GM23248 (cell line): ENCODE data around the gene INPP5A. TPM values are rescaled to one million over a fixed set of nuclear protein-coding genes. Genes with fewer than 3 reads are reported as not detected.

Source experiments
- DNase-seq: peaks from one replicate; pipeline ENCODE4 v3.0.0-alpha.2; 2015
- H2AFZ ChIP-seq: fragments of 200-600 bp; sonication (generic); 2 replicates; pipeline ENCODE4 v1.6.1; 2016; ENCODE audit warnings: antibody characterized with exemption
- H3F3A ChIP-seq: fragments of 200-600 bp; sonication (generic); 2 replicates; pipeline ENCODE4 v1.6.1; 2016; ENCODE audit warnings: mild to moderate bottlenecking, antibody characterized with exemption, mixed run types; ENCODE audit not compliant: insufficient read depth
- H3K27ac ChIP-seq: fragments of 200-600 bp; sonication (generic); 2 replicates; pipeline ENCODE4 v1.5.1; 2016; ENCODE audit warnings: mild to moderate bottlenecking
- H3K27me3 ChIP-seq: fragments of 200-600 bp; sonication (generic); replicated peaks from 2 replicates; pipeline ENCODE4 v1.6.1; 2016; ENCODE audit warnings: mild to moderate bottlenecking; ENCODE audit not compliant: insufficient read depth
- H3K36me3 ChIP-seq: fragments of 200-600 bp; sonication (generic); 2 replicates; pipeline ENCODE4 v1.6.1; 2016; ENCODE audit warnings: low read depth, mild to moderate bottlenecking
- H3K4me1 ChIP-seq: fragments of 200-600 bp; sonication (generic); 2 replicates; pipeline ENCODE4 v1.6.1; 2016; ENCODE audit warnings: mild to moderate bottlenecking; ENCODE audit not compliant: insufficient read depth
- H3K4me2 ChIP-seq: fragments of 200-600 bp; sonication (generic); one replicate; pipeline ENCODE4 v1.6.1; 2016; ENCODE audit warnings: mild to moderate bottlenecking; ENCODE audit not compliant: unreplicated experiment
- H3K4me3 ChIP-seq: fragments of 200-600 bp; sonication (generic); 2 replicates; pipeline ENCODE4 v1.5.1; 2016; ENCODE audit warnings: mild to moderate bottlenecking
- H3K79me2 ChIP-seq: fragments of 200-600 bp; sonication (generic); 2 replicates; pipeline ENCODE4 v1.6.1; 2016; ENCODE audit warnings: mild to moderate bottlenecking; ENCODE audit not compliant: insufficient read depth
- H3K9ac ChIP-seq: fragments of 200-600 bp; sonication (generic); 2 replicates; pipeline ENCODE4 v1.6.1; 2016; ENCODE audit warnings: mild to moderate bottlenecking
- H3K9me2 ChIP-seq: fragments of 200-600 bp; sonication (generic); 2 replicates; pipeline ENCODE4 v1.6.1; 2016; ENCODE audit warnings: mixed run types, mild to moderate bottlenecking, moderate library complexity; ENCODE audit not compliant: insufficient read depth
- H3K9me3 ChIP-seq: fragments of 200-600 bp; sonication (generic); one replicate; pipeline ENCODE4 v1.6.1; 2017; ENCODE audit warnings: low read depth
- H4K20me1 ChIP-seq: fragments of 200-600 bp; sonication (generic); 2 replicates; pipeline ENCODE4 v1.6.0; 2016; ENCODE audit not compliant: insufficient read depth
- EZH2 ChIP-seq: fragments of 200-600 bp; sonication (generic); IDR thresholded peaks from 2 replicates; pipeline ENCODE4 v1.6.1; 2018; ENCODE audit warnings: antibody characterized with exemption, mild to moderate bottlenecking; ENCODE audit not compliant: insufficient read depth, poor library complexity, severe bottlenecking
- EZH2phosphoT487 ChIP-seq: fragments of 200-600 bp; sonication (generic); IDR thresholded peaks from 2 replicates; pipeline ENCODE4 v1.6.1; 2018; ENCODE audit warnings: antibody characterized with exemption, moderate library complexity, mild to moderate bottlenecking, low read depth; ENCODE audit not compliant: insufficient read depth
- WGBS, 2 experiments: methylation state at CpG; one replicate each; pipeline ENCODE4 v1.1.6; 2015 to 2017; ENCODE audit warnings: low lambda C conversion rate in 2 of 2, low coverage in 1 of 2; ENCODE audit errors: missing lambda C conversion rate in 2 of 2; 5-methylcytosine and 5-hydroxymethylcytosine counted together
- in situ Hi-C: fragments of 300-500 bp; cut with MboI; formaldehyde crosslinking; loops from 2 replicates; pipeline ENCODE4 v1.15.0; 2020
- polyA plus RNA-seq: library from polyadenylated mRNA; unstranded; fragments of >200 nt; fragmentation: Nextera tagmentation; extraction: Ambion mirVana; gene quantifications from 2 replicates; pipeline ENCODE4 v1.2.1, GENCODE V29; 2016
- total RNA-seq: library from RNA; depleted of rRNA; stranded (reverse); fragments of >200 nt; shearing (Covaris generic); gene quantifications from 2 replicates; pipeline ENCODE4 v1.2.3, GENCODE V29; 2014

Gene INPP5A
- total and polyA plus RNA-seq, 2 experiments from 2014 or later: 2.3 to 35.2 TPM

DNA sequence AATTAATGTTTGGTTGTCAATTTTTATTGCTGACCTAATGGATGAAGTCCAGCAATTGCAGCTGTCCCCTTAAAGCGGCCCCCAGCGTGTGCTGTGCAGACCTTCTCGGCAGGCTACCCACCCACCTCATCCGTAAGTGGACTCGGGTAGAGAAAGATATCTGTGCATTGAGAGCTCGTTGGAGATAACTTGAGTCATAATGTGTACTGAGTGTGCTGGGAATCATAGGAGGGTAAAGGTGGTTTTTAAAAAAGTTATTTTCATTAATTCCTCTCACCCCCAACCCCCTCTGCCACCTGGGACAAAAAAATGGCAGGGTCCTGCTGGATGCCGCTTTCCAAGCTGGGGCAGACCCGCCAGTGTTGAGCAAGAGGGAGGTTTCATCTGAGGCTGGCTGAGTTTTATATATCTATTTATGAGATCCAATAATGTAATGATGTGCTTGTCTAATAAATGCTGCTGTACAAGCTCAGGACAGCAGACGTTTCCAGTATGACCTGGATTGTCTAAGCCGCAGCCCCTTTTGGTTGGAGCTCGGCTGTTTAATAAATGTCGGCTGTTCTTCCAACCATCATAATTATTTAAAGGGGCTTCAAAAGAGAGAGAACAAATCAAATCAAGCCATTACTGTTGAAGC is 129.2 kb downstream of the INPP5A start:
- Histone ChIP-seq H3F3A (peaks cover 20% of the 10 kb centered on the region), H3K4me3 (peak overlapping the region; percentile 50), H3K9me2 (0 out of 2 replicates have a peak, but pooled peaks cover 2% of the 10 kb centered on the region), H3K4me2 (peak overlapping the region; percentile 87), H3K36me3 (no peaks in the 10 kb centered on the region), H3K9ac (peak overlapping the region; percentile 63), H2AFZ (0 out of 2 replicates have a peak overlapping the region, but pooled peaks have one; percentile 54), H3K27ac (peak overlapping the region; percentile 91), H3K9me3 (no peaks in the 10 kb centered on the region), H3K27me3 (no peaks in the 10 kb centered on the region), H3K79me2 (0 out of 2 replicates have a peak, but pooled peaks cover 10% of the 10 kb centered on the region), H3K4me1 (peaks cover 21% of the 10 kb centered on the region), H4K20me1 (no peaks in the 10 kb centered on the region)
- TF ChIP-seq EZH2: no peak
- TF ChIP-seq EZH2phosphoT487: no peak
- in situ Hi-C loops: no loop called here
- DNase-seq: peak; percentile 12
- 85% methylated on average over 12 of the region's 12 CpGs for WGBS, 2 experiments

DNA sequence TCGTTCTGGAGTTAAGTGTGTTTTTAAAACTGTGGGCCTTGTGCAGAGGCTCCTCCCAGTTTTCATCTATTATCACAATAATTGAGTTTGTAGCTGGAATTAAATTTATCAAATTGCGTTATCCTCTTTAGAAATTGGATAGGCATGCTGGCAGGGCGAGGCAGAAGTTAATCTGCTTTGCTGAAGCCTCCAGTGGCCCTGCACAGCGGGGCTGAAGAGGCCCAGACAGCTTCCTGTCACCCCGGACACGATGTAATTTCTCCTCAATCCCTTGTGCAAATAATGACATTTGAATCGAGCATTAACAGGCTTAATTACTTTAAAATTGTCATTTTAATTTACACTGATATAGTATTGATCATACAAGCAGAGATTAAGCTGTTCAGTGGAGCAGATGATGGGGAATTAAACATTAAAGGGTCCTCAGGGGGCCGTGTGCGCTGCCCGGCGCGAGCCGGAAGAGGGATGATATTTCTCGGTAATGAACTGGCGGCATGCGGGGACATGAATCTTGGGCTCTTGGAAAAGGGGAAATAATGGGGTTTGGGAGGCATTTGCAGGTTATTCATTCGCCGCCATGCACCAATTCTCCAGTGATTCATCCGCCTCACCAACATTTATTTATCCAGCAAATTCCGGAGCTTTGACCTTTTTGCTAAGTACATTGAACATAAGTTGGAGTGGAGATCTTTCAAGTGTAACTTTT is 129.9 kb downstream of the INPP5A start:
- in situ Hi-C loops: no loop called here
- H2AFZ ChIP-seq: no peak overlapping the region
- TF ChIP-seq EZH2phosphoT487 (no peak), EZH2 (no peak)
- no peaks in the 10 kb centered on the region for H3K9me3 ChIP-seq
- peaks cover 21% of the 10 kb centered on the region for H3K4me1 ChIP-seq
- 0 out of 2 replicates have a peak, but pooled peaks cover 3% of the 10 kb centered on the region for H3K9me2 ChIP-seq
- peak; percentile 9 for DNase-seq
- H3F3A ChIP-seq: peaks cover 20% of the 10 kb centered on the region
- H3K79me2 ChIP-seq: 0 out of 2 replicates have a peak, but pooled peaks cover 10% of the 10 kb centered on the region
- H3K36me3 ChIP-seq: no peaks in the 10 kb centered on the region
- no peak overlapping the region for H3K9ac ChIP-seq
- H3K27me3 ChIP-seq: no peaks in the 10 kb centered on the region
- no peak overlapping the region for H3K4me2 ChIP-seq
- H3K4me3 ChIP-seq: no peak overlapping the region
- 0 out of 2 replicates have a peak overlapping the region, but pooled peaks have one; percentile 91 for H3K27ac ChIP-seq
- 92 to 93% methylated on average over 20 of the region's 20 CpGs for WGBS, 2 experiments
- H4K20me1 ChIP-seq: no peaks in the 10 kb centered on the region

DNA sequence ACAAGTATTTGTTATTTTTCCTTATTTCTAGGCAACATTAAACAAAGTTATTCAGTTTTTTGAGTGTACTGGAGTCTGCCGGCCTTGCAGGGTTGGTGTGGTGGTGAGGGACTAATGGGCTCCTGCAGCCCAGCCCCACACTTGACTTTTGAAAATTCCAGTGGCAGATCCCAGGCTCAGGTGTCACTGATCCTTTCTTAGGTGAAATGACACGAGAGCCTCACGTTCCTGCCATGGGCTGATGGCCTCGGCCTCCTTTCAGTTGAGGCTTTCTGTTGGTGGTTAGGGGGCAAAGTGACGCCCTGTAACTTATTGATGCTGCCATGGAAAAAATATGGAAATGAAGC is 130.4 kb downstream of the INPP5A start:
- Histone ChIP-seq H3K27ac (no peak overlapping the region), H2AFZ (no peak overlapping the region), H3K4me3 (no peak overlapping the region), H4K20me1 (no peaks in the 10 kb centered on the region), H3K9ac (no peak overlapping the region), H3K9me2 (0 out of 2 replicates have a peak, but pooled peaks cover 3% of the 10 kb centered on the region), H3K4me1 (peaks cover 21% of the 10 kb centered on the region), H3K79me2 (0 out of 2 replicates have a peak, but pooled peaks cover 10% of the 10 kb centered on the region), H3K4me2 (no peak overlapping the region), H3K9me3 (no peaks in the 10 kb centered on the region), H3F3A (peaks cover 20% of the 10 kb centered on the region), H3K36me3 (no peaks in the 10 kb centered on the region), H3K27me3 (no peaks in the 10 kb centered on the region)
- 91 to 96% methylated on average over 5 of the region's 5 CpGs for WGBS, 2 experiments
- in situ Hi-C loops: no loop called here
- TF ChIP-seq EZH2phosphoT487 (no peak), EZH2 (no peak)
- no peak for DNase-seq

- H3F3A ChIP-seq: peaks cover 20% of the 10 kb centered on the region
- 91 to 92% methylated on average over 23 of the region's 23 CpGs for WGBS, 2 experiments
- TF ChIP-seq EZH2: no peak
- TF ChIP-seq EZH2phosphoT487: no peak
- H3K4me1 ChIP-seq: peaks cover 21% of the 10 kb centered on the region
- H3K9me3 ChIP-seq: no peaks in the 10 kb centered on the region
- H4K20me1 ChIP-seq: no peaks in the 10 kb centered on the region
- no peaks in the 10 kb centered on the region for H3K27me3 ChIP-seq
- H3K36me3 ChIP-seq: no peaks in the 10 kb centered on the region
- 0 out of 2 replicates have a peak, but pooled peaks cover 10% of the 10 kb centered on the region for H3K79me2 ChIP-seq
- H2AFZ ChIP-seq: no peak overlapping the region
- 0 out of 2 replicates have a peak, but pooled peaks cover 3% of the 10 kb centered on the region for H3K9me2 ChIP-seq
- H3K9ac ChIP-seq: no peak overlapping the region
- no peak overlapping the region for H3K4me2 ChIP-seq
- DNase-seq: no peak
- no peak overlapping the region for H3K27ac ChIP-seq
- in situ Hi-C loops: no loop called here
- no peak overlapping the region for H3K4me3 ChIP-seq
These were observed 131.7 kb downstream of the INPP5A start for GRCh38 chr10:132669208-132669861.
